T-helper 2 cell treated with Interferon-gamma antibody and Interleukin-4, amounts not matched to agents 100 ng/mL and 5 ng/mL, for 36 hours (primary cell): ENCODE results near the gene STRA6. TPM values are rescaled to one million over a fixed set of nuclear protein-coding genes. Genes with fewer than 3 reads are reported as not detected.

Experiments used
- intact Hi-C: fragments of 100-400 bp; cut with micrococcal nuclease; formaldehyde crosslinking; loops from one replicate; pipeline ENCODE4 v1.15.1; 2023
- total RNA-seq: library from RNA; stranded (reverse); gene quantifications from 2 replicates; pipeline ENCODE4 v1.2.3, GENCODE V29; 2022

STRA6 gene
- total RNA-seq, 1 donor from 2014 or later, result not detected

DNA sequence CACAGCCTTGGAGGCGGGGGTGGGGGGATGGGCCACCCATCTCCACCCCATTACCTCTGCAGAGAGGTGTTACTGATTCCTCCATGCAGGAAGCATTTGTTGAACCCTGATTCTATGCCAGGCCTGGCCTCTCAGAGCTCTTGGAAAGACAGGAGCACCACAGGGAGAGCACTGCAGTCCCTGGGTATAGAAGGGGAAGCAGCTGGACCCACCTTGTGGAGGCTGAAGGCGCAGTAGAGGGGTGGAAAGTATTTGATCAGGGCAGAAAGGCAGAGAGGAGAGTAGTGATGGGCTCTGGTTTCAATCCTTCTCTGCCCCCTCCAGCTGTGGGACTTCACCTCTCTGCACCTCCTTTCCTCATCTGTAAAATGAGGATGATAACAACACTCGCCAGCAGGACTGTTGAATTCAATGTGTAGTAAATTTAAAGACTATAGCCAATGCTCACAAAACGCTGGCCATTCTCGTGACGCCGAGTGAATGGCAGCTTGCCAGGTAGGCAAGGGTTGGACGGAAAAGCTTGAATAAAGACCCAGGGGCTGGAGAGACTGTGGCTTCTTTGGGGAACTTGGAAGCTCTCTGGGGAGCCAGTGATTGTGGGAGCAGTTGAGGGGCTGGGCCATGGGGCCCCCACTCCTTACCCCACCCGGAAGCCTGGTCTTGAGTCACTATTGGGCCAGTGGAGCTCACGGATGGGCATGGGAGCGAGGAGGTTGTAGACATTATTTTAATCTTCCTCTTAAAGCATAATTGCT lies 25.6 kb upstream of the STRA6 start:
- intact Hi-C loops, result no loop called here

DNA sequence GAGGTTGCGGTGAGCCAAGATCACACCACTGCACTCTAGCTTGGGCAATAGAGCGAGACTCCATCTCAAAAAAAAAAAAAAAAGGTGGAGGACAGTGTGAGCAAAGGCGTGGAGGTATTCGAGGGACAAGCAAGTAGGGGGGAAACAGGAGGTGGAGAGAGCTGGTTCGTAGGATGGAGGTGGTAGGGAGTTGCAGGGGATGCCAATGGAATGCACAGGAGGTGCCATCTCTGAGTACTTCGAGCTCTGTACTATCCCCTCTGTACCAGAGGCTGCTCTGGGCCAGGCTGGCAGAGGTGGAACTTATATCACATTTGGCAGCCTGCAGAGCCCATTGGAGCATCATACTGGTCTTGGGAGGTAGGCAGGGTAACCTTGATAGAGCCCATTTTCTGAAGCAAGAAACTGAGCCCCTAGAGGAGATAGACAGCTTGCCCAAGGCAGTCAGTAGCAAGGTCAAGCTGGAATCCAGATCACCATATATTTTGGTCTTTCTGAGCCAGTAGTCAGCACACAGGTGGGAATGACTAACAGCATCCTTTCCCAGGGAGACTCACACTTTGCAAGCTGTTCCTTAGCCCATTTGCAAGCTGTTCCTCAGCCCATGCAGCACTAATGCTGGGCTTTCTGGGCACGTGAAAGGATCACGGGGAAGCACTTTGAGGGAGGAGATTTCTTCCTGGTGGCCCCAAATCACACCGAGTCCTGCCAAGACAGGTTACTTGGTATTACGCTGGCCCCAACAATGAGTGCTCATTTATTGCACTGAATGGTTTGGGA lies 24.4 kb upstream of the STRA6 start:
- intact Hi-C loops, result no loop called here

DNA sequence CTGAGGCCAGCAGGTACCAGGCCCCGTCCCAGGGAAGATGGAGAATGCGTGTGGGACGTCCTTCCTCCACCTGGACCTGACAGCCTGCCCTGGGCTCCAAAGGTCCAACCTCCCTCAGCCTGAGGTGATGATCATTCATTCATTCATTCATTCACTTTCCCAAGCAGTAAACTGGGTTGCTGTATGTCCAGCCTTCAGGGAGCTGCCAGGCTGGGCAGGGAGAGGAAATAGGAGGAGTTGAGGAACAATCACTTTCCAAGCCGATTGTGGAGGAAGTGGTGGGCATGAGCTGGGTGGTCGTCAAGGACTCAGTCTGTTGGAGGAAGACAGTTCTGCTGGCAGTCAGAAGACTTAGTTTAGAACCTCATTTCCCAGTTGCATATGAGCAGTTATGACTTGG lies 23.3 kb upstream of the STRA6 start:
- intact Hi-C loops, result no loop called here

- intact Hi-C loops, result no loop called here
These were observed 19.9 kb upstream of the STRA6 start for GRCh38 chr15:74222240-74223119.

DNA sequence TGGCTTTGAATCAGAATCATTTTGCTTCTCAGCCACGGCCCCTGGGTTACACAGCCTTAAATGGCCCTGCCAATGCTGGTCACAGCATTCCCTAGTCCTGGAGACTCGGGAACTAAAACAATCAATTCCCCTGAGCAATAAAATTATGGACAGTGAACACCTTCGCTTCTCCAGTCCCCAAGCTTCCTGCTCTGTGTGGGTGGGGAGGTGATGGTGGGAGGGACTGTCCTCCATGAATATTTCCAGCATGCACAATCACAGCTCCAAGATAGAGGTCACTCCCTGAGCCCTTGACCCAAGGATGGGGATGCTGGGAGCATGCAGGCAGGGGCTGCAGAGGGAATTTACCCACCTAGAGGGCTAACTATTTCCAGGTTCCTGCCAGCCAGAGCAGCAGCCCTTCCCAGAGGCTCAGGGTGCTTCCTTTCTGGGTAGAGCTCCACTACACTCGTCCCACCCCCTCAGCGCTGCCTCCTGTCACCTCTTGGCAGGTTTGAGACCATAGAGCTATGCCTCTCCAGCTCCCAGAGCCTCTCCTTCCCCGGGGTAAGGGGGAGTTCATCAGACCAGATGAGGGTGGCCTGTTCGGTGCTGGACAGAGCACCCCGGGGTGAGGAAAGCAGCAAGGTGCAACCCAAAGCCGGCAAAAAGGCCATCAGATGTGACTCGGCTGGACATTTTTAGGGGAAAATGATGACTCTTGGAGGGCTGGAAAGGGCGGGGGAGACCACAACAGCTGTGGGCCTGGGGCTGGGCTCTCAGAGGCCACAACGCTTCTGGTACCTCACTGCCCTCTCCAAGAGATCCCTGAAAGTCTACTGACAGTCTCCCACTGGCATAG lies 19.0 kb upstream of the STRA6 start:
- intact Hi-C loops, result no loop called here

- intact Hi-C loops, result no loop called here
These were observed 18.1 kb upstream of the STRA6 start for GRCh38 chr15:74220475-74221248.

GRCh38 chr15:74217907-74218885 lies 15.6 kb upstream of the STRA6 start:
- intact Hi-C loops, result no loop called here

- intact Hi-C loops, result no loop called here
These were observed 14.4 kb upstream of the STRA6 start for GRCh38 chr15:74216949-74217348.

DNA sequence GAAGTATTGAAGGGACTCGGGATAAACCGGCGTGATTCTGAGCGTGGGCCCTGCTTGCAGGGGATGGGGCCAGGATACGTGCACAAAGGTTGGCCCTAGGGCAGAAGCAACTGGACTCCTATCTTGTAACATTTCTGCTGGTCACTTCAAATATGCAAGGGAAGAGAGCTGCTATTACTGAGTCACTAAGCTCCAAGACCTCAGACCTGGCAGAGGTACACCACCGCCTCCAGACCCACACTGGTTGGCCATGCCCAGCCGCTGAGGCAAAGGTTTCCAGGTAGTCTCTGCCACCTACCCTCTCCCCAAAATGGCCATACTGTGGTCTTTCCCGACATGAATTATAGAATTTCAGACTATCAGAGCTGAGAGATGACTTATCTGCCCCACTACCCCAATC lies 13.4 kb upstream of the STRA6 start:
- intact Hi-C loops, result no loop called here

DNA sequence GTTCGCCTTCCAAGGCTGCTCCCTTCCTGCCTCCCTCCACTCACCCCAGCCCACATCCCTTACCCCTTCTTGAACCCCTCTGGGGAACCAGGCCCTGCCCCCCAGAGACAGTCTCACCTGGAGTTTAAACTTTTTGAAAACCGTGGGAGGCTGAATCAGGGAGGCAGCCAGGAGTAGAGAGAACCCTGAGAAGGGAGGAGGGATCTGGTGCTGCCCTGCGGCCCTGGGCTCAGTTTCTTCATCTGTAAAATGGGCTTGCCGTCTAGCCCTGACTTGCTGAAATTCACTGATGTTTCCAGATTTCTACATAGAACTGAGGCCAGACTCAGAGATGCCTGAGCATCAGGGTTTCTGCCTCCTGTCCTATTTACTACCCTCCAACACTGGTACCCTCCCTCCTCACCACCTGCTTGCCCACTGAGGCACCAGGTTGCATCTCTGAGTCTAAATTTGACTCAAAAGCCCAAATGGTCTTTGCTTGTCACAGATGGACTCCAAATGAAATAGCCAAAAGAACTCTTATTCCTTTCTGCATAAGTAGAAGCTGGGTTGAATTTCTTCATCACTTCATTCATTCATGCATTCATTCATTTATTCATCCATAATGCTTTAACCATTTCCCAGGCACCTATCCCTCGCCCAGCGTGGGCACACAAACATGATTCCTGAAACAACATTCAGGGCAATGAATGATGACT lies 11.9 kb upstream of the STRA6 start:
- intact Hi-C loops, result no loop called here

DNA sequence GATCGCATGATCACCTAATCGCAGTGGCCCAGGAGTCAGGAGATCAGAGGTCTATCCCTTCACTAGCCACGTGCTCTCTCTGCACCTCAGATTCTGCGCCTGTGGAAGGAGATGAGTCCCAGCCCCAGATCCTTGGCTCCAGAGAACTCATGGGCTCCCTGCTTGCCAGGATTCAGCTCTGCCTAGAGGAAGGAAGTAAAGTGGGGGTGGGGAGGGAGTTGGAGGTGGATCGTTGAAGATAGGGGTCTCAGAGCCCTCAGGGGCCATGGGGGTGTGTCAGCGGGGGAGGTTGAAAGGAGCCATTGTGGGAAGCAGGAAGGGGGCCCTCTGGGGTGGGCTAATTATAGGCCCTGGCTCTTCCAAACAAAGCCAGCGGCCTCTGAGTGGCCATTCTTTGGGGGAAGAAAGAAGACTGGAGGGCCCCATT lies 11.3 kb upstream of the STRA6 start:
- intact Hi-C loops, result no loop called here

GRCh38 chr15:74212494-74212893 lies 9.9 kb upstream of the STRA6 start:
- intact Hi-C loops, result no loop called here

DNA sequence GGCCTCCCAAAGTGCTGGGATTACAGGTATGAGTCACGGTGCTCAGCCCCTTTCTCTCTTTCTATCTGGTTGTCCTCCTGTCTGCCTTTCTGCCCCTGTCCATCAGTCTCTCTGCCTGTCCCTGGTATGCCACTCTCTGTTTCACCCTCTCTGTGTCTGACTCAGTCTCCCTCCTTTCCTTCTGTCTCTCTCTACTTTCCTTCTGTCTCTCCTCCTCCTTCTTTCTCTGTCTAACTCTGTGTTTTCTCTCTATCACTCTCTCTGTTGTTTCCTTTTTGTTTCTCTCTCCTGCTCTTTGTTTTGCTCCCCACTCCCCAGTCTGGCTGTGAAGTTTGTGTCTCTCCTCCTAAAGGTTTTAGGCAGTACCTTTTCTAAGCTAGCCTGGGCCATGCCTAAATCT lies 9.1 kb upstream of the STRA6 start:
- intact Hi-C loops, result no loop called here

- intact Hi-C loops, result no loop called here
These were observed 8.1 kb upstream of the STRA6 start for GRCh38 chr15:74210729-74211128.

DNA sequence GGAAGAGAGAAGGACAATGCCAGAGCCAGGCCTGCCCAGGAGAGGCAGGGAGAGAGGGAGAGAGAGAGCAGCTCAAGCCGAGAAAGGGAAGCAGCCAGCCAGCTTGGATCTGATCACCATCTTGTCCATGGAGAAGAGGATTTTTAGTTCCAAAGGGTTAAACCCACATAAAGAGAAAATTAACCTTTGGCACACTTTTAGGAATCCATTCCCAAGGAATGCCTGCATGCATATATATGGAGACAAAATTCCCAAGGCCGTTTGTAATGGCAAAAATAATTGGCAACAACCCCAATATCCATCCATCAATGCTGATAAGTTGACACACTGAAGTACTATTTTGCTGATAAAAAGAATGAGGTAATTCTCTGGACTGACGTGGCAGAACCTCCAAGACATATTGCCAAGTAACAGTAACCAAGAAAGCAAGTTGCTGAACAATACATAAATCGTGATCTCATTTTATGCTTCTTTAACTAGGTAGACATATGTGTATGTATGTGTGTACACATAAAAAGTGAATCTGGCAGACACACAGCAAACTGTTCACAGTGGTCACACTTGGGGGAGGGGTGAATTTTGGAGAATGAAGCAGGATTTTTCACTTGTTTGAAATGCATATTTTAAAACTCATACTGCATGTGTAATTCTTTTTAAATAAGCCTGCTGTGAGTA lies 7.5 kb upstream of the STRA6 start:
- intact Hi-C loops, result no loop called here

DNA sequence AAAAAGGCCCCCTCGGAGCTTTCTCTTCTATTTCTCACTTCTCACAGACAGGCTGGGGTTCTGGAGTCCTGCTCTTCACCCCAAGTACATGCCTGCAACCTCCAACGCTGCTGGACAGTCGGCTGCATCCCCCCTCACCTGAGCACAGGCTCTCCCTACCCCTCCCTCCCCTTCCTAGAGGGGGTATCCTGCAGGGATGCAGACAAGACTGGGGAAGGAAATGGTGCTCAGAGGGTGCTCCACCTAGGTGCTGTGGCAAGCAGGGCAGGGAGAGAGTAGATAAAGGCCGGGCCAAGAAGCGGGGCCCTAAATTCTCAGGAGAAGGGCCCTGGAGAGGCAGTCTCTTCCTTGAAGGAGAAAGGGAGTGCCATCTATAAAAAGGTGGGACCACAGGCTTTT lies 7.0 kb upstream of the STRA6 start:
- intact Hi-C loops, result no loop called here

DNA sequence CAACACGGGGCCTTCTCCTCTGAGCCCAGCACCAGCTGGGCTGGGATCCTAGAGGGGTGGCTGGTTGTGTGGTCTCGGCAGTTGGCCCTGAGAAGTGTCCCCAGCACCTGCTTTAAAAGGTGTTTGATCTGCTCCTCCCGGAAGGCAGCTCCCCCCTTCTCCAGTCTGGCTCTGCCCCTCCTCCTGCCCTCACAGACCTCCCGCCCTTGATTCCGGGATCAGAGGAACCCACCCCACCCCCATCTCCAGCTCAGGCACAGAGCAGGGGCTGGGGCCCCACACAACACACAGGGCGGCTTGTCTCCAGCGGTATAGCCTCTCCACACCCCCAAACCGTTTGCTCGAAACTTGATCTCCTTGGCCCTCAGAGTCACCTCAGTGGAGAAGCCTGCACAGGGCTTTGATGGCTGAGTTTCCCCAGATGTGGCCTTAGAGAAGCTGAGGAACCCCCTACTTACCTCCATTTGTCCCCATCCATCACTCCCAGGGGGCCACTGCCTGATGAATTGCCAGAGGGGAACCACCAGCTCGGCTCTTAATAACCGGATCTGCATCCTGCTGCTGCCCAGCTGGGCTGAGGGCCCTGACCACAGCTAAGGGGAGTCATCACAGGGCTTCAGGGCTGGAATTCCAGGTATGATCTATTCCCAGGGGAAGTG lies 6.4 kb upstream of the STRA6 start:
- intact Hi-C loops, result no loop called here
